Inflammatory macrophage treated with lipopolysaccharide for 4 hours (primary cell): Measurements from ENCODE around the gene F12.
"Not testable (repeated sequence)": the region's sequence is repeated elsewhere in the genome, so short reads cannot be mapped to it uniquely, and the experiment has no call there.

Source experiments
- DNase-seq: peaks from one replicate; pipeline ENCODE4 v3.0.0-alpha.2; 2020

F12 gene

DNA sequence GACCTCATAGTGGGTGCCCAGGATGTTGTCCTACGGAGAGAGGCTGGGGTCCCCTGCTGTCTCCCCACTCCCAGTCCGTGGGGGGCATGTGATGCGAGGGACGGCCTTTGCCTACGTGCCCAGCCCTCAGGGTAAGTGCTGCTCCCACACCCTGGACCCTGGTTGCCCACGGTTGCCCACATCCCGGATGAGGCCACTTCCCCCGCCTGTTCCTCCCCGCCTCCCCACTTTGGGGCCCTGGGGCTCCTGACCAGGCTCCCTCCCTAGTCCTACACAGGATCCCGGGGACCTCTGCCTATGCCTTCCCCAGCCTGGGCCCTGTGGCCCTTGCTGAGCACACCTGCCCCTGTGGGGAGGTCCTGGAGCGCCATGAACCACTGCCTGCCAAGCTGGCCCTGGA lies 23.6 kb downstream of the F12 start:
- DNase-seq: no peak

DNA sequence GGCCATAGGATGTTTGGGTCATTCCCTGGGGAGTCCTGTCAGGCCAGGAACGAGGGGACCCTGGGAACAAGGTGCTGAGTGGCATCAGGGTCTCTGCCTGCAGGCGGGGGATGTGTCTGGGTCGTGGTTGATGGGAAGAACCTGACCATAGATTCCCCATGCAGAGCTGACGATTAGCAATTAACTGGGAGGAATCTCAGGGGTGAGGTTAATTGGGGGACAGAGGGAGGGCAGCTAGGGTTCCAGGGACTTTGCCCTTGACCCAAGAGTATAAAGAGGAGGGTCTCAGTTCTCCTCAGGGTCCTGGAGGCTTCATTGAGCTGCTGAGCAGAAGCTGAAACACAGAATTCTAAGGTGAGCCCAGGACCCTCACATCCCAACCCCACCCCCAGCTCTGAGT lies 25.2 kb downstream of the F12 start, which contains the start of gene SLC34A1:
TSS of gene SLC34A1 (plus strand) at position 301 of the 400 bp plus-strand sequence. CDS start 1,308 bp downstream, outside the sequence.
- DNase-seq: no peak

DNA sequence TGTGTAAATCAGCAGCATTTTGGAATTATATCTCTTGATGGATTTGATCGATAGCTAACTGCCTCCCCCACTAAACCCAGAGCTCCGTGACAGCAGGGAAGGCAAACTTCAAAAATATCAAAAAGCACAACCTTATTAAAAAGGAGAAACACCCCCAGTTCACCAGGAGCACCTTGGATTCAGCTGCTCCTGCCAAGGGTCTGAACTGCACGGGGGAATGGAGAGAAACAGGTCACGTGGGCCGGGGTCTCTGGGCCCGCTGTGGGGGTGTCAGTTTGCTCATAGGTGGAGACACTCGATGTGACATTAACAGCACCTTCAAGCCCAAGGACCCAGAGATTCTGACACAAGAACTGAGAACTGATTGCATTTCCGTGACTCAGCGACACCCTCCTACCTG lies 26.2 kb downstream of the F12 start:
- DNase-seq: no peak

DNA sequence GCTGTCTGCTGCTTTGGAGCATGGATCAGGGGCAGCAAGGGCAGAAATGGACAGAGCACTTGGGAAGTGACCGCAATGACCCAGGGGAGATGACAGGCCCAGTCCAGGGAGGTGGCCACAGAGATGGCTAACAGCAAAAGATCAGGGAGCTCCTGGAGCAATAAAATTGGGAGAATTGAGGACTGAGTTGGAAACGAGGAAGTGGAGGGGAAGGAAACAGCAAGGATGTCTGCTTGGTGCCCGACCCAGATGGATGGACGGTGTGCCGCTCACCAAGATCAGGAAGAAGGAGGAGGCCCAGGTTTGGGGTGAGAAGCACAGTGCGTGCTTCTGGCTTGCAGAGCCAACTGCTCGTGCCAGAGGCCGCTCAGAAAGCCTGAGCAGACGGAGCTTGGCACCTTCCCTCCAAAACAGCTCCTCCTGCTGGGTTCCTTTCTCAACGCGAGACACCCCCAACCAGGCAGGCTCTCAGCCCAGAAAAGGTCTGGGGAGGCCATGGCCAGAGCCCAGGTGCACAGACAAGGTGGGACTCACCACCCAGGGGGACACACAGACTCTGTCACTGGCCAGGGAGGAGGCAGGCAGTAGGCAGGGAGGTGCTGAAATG lies 26.8 kb downstream of the F12 start:
- DNase-seq: no peak

DNA sequence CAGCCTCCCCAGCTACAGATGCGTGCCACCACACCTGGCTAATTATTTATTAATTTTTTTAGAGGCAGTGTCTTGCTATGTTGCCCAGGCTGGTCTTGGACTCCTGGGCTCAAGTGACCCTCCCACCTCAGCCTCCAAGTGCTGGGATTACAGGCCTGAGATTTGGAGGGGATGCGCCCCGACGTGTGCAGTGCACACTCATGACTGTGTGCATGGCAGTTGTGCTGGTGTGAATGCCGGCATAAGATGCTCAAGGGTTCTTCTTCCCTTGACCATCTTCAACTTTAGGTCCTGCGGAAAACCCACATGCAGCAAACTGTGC lies 28.6 kb downstream of the F12 start:
- DNase-seq: no peak

DNA sequence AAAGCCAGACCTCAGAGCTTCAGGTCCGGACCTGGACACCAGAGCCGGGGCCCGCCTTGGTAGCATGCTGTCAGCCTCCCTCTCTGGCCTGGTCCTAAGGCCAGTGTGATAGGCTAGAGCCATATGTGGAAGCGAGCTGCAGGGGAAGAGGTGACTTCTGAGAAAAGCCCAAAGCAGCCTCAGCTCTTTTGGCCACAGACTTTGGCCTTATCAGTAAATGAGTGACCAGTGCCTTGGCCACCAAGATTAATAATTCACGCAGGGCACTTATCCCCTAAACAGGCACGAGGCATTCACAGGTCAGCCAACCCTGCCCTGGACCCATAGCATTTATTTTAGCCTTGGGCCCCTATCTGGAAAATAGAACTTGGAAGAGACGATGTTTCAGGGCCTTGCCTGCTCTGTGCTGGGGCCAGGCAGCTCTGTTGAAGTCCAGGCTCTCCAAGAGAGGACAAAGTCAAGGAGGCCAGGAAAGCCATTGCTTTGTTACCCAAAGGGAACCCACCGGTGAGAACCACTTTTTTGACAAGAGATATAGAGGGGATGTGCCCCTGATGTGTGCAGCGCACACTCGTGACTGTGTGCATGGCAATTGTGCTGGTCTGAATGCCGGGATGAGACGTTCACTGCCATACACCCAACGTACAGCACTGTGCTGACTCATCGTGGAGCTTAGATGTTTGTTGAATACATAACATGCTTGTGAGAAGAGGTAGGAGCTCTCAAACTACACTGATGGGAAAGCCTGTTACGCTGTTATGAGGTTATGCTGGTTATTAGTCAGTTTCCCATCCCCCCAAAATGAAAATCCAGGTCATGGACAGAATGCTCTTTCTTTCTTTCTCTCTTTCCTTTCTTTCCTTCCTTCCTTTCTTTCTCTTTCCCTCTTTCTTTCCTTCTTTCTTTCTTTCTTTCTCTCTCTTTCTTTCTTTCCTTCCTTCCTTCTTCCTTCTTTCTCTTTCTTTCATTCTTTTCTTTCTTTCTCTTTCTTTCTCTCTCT lies 30.2 kb downstream of the F12 start:
- DNase-seq: no peak

DNA sequence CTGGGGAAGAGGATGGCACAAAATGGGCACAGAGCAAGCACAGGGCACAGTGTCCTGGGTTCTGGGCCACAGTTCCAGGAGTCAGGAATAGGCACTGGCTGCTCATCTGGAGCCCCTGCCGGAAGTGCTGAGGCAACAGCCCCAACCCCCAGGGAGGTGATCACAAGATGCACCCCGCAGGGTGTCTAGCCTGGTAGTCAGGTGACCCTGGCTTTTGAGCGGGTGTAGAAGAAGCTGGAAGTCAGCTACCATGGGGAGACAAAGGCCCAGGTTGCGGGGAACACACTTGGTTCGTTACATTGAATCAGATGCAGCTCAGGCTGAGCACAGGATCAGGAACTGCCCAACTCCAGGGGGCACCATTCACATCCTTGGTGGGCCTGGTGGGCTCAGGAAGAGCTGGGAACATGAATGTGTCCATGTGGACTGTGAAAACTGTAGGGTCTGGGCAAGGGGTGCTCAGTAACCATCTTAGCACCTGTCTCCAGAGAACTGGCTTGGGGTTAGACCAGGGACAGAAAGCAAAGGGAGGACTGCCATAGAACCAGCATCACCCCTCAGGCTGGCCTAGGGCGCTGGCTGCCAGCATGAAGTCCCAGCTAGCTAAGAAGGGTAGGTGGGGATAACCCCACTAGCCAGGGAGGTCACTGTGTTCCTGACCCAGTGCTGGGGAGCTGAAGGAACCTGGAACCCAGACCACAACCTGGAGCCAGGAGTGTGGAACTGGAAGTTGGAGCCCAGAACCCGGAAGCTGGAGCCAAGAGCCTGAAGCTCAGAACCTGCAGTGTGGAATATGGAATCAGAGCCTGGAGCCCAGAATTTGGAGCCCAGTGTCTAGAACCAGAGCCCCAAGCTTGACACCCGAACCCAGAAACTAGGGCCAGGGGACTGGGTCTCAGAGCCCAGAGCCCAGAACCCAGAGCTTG lies 31.2 kb downstream of the F12 start:
- DNase-seq: no peak

DNA sequence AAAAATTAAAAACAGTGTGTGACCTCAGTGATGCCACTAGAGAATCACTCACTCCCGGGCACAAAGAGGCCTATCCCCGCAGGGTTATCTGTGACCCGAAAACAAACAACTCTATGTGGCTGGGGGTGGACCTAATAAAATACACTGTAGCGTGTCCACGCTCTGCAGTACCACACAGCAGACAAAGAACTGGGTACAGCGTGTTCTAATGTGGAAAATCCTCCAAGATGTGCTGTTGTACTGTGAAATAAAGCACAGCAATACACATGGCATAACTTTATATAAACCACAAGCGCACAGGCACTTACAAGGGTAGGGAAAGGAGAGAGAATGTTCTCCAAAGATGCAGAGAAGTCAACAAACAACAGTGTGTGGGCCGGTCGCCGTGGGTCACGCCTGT lies 33.3 kb downstream of the F12 start:
- DNase-seq: no peak

DNA sequence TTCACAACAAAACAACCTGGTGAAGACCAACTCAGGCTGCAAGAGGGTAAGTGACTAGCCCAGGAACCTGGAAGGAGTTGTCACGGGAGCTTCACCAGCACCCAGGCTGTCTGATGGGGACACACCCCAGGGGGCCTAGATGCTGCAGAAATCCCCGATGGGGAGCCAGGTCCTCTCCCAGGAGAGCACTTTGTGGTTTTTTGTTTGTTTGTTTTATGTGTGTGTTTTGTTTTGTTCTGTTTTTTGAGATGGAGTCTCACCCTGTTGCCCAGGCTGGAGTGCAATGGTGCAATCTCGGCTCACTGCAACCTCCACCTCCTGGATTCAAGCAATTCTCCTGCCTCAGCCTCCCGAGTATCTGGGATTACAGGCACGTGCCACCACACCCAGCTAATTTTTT lies 33.8 kb downstream of the F12 start:
- not testable (repeated sequence) for DNase-seq

DNA sequence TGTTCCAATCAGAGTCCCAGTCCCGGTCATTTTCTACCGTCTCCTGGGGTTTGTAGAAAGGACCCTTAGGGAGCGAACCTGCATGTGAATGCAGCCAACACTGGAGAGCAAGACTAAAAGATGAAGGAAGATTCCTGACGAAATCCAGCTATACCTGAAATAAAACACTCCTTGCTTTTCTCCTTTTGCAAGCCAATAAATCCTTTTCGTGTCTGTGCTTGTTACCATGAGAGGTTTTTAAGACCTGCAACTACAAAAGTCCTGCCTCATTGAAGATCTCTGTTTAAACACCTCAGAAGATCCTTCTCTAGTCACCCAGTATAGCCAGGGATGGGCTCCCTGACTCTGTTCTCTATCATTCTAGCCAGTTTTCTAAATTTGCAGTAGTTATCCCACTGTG lies 35.2 kb downstream of the F12 start:
- DNase-seq: no peak

DNA sequence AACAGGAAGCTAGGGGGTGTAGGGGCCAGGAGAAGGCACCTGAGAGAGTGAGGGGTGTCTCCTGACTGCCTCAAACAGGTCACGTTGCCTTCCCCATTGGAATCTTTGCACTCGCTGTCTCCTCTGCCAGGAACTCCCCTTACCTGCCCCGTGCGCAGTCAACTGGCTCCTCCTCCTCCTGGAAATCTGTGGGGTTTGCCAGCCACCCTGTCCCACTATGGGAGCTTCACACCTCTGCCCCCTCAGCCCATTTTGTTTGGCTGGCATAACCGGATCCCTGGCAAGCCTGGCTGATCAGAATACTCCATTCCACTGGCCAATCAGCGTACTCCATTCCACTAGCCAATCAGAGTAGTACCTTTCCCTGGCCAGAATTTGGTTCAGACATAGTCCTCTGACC lies 35.6 kb downstream of the F12 start:
- DNase-seq: no peak

DNA sequence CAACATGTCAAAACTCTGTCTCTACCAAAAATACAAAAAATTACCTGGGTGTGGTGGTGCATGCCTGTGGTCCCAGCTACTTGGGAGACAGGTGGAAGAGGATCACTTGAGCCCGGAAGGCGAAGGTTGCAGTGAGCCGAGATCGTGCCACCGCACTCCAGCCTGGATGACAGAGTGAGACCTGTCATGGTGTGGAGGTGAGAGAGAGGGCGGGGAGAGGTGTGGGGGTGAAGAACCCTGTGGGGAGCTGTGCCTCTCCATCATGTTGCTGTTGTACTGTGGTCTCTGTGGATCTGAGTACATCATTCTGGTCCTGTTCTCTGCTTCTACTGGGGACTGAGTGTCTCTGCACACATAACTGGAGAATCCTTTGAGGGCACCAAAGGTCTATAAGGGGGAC lies 36.5 kb downstream of the F12 start:
- DNase-seq: no peak

DNA sequence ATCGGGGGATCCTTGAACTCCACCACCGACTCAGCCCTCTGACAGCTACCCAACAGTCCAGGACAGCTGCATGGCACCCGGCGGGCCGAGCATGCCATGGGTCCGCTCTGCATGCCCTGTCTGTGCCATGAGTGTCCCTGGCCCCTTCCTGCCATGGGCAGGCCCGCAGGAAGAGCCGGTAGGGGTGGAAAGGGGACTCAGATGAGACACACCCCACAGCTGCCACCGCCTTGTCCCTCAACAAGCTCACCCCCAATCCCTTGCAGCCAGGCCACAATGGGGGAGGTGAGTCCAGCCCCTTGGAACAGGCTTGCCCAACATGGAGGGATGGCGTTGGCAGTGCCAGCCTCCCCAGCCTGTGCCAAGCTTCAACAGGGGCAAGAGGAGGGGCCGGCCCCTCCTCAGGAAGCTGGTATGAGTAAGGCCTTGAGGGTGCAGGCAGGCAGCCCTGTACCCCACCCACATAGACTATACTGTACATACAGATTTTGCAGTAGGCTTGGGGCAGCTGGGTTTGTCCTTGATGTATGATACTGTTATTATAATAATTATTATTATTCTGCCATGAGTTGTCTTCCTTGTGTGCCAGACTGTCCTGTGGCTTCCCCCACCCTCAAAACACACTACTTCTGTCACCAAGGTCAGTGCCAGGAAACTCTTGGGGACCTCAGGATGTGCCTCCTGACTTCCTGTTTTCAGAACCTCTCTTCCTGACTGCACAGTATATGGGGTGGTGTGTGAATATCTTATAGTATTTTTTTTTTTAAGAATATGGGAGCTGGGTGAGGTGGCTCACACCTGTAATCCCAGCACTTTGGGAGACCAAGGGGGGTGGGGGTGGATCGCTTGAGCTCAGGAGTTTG lies 37.1 kb downstream of the F12 start:
- DNase-seq: no peak

DNA sequence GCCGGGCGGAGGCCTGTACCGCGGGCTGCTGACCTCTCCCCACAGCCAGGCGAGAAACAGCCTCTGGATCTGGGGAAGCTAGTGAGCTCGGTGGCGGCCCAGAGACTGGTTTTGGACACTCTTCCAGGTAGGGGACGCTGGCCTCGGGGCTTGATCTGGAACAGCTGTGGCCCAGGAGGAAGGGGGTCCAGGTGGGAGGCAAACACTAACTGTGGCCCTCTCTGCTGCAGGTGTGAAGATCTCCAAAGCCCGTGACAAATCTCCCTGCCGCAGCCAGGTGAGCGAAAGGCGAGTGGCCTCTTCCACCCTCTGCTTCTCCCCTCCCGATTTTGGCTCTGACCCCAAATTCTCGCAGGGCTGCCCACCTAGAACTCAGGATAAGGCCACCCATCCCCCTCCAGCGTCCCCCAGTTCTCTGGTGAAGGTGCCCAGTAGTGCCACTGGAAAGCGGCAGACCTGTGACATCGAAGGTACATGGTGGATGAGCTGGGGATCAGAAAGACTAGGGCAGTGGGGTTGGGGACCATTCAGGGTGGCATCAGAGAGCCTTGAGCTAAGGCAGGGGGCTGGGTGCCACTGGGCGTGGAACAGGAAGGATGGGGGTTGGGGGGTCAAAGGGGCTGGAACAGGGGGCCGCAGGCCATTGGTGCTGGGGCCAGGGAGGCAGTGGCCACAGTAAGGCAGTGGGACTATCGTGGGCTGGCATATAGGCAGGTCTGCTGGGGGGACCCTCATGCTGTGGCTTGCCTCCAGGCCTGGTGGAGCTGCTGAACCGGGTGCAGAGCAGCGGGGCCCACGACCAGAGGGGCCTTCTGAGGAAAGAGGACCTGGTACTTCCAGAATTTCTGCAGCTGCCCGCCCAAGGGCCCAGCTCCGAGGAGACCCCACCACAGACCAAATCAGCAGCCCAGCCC lies 38.0 kb downstream of the F12 start:
- no peak for DNase-seq

DNA sequence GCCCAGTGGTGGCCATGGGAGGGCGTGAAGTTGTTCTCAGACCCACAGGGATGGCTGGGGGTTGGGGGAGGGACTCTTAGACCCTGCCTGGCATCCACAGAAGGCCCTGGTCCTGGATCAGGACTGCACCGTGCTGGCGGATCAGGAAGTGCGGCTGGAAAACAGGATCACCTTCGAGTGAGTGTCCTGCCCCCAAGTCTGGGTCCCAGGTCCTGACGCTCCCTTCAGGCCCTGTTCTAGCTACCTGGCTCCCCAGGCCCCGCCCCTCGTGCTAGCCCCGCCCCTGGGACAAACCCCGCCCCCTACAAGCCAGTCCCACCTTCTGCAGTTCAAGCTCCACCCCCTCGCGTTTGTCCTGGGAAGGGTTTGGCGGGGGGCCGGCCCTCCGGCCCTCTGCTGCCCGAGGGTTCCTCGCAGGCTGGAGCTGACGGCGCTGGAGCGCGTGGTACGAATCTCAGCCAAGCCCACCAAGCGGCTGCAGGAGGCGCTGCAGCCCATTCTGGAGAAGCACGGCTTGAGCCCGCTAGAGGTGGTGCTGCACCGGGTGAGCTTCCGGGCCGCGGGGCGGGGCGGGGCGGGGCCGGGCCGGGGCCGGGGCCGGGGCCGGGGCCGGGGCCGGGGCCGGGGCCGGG lies 38.8 kb downstream of the F12 start:
- DNase-seq: peak; percentile 62

DNA sequence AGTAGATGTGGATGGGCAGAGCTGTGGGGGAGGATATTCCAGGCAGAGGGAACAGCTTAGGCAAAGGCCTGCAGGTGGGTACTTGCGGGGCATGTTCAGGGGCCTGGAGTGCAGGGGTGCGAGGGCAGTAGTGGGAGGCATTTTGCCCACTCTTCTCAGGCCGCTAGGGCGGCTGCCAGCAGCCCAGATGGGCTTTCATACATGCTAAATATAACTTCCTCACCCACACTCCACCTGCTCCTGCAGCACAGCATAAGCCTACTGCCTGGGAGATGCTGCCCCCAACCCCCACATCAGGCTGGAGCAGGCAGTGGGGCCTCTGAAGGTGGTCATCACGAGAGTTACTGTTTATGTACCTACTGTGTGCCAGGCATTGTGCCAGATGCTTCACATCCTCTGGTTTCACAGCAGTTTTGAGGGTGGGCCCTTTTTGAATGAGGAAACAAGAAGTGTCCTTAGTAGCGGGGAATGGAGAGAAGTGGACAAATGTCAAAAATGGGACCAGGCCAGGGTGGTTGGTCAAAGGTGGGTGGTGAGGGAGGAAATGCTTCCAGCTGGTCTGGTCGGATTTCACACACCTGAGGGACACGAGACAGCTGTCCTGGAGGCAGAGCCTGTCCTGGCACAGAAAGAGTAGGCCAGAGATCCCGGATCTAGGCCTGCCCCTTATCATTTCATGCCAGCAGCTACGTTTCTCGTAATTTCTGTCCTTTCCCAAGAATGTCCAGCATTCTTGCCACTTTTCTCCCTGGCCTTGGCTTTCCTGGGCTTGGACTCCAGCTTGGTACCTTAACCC lies 39.5 kb downstream of the F12 start:
- no peak for DNase-seq

DNA sequence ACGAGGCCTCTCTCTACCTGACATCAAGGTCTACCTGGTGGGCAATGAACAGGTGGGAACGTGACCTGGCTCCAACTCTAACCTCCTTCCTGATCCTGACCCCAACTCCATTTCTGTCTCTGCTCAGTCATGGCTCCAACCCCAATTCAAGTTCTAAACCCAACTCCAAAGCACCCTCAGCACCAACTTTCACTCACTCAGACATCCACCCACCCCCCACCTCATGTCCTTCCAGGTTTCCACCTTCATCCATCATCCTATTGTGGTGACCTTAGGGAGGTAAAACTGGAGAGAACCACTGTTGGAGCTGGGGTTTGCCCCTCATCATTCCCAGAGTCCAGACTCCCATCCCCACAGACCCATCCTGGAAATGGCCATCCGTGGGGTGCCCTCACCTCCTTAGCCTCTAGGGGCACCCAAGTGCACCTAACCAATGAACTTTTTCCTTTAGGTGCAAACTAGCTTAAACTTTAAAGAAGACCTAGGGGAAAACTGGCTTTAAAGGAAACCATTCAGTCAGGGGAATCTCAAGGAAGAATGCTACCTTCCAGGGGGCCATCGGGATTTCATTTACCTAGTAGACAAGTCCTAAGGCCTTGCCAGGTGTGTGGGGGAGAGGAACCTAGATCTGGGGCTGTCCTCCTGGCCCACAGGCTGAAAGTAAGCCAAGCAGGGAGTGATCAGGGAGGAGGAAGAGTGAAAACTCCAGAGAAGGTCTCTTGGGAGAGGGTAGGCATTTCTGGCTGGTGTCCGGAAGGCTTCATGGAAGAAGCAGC lies 40.3 kb downstream of the F12 start:
- DNase-seq: peak; percentile 34

DNA sequence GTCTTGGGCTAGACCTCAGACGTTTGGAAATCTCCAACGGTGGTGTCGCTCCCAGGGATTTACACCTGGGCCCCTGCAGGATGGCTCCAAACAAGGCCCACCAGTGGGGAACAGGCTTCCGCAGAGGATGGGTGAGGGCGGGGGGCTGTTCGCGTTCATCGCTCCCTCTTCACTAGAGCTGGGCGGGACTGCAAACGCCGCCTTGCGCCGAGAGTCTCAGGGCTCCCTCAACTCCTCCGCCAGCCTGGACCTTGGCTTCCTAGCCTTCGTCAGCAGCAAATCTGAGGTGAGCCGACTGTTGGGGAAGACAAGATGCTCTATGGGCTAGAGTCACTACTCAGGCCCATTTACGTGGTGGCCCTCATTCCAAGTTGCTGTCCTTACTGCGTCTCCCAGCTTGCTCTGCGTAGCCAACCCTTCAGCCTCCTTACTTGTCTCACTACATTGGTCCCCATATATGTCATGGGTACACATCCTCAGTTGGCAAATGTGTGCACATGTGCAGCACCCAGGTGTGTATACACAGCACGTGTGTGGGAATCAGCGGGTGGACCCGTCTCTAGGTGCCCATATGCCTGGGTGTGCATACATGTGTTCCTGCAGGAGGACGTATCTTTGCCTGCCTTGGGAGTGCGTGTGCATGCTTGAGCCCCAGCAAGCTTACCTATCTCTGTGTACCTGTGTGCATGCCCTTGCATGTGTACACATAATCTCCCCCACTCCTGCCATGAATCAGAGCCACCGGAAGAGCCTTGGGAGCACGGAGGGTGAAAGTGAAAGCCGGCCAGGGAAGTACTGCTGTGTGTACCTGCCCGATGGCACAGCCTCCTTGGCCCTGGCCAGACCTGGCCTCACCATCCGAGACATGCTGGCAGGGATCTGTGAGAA lies 41.1 kb downstream of the F12 start:
- no peak for DNase-seq
